ENCODE data around the gene ARL5C. TPM values are rescaled to one million over a fixed set of nuclear protein-coding genes. Genes with fewer than 3 reads are reported as not detected.
A peak's percentile ranks its signal among the peaks of the same experiment; 100 is the strongest.

Gene ARL5C
- total and polyA plus RNA-seq, 2 donors, result 0.37 TPM; not detected in 1

DNA sequence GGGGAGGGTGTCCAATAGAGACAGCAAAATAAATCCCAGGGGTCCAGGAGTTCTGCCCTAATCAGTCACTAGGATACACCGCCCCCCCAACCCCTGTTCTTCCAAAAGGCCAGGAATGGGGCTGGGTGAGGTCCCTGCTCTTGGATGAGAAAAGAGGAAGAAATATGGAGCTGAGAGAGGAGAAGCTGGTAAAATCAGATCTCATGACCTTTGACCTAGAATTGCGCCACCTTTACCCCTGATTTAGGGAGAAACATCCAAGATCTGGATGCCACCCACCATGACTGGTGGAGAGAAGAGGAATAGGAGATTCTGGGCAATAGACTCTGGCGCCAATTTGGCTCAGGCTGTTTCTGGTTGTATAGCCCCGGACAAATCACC is 32.2 kb upstream of the ARL5C start:
- H3K4me1 ChIP-seq (ENCODE audit: insufficient read depth), result no peaks in the 10 kb centered on the region
- H3K4me3 ChIP-seq (ENCODE audit: low read depth, low read length), result no peak overlapping the region
- no peak for DNase-seq (ENCODE audit: extremely low spot score)

DNA sequence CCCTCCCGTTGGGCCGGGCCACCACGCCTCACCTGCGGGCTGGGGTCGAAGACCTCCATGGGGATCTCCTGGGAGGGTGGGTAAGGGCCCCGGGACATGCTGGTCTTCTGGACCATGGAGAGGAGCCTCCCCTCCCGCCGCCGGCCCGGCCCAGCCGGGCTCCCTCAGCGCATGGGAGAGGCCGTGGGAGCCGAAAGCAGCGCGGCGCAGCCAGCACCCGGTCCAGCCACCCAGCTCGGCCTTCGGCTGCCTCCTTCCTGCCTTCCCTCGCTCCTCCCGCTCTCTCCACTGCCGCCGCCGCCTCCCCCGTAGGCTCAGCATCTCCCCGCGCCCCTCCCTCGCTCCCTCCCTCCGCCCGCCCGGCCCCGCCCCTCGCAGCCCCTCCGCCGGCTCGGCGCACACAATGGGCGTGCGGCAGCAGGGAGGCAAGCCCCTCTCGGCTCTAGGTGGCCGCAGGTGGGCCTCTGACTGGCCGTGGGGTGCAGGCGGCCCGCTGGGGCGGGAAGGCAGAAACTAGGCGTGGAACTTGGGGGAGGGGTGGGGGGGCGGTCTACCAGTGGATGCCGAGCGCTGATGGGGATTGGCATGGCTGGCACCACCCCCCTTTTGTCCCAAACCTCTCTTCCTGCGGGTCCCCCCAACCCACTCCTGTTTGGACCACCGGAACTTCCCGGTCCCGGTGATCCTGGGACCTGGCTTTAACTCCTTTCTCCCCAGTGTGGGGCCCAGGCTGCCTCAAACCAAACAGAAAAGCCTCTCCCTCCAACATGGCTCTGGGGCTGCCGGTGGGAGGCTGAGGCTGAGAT is 31.6 kb upstream of the ARL5C start, which contains the start of gene CACNB1:
CACNB1 (minus strand) TSS at position 290 of the 806 bp plus-strand sequence; CDS start at position 116, 174 bp downstream.
- Histone ChIP-seq H3K36me3 (ENCODE audit: insufficient read depth) (peaks cover 5% of the 10 kb centered on the region), H3K4me3 (ENCODE audit: low read depth, low read length) (peak within 1 kb of the TSS; percentile 84), H3K27ac (ENCODE audit: low read depth) (peak within 1 kb of the TSS; percentile 33), H3K4me1 (ENCODE audit: insufficient read depth) (no peaks in the 10 kb centered on the region)
- WGBS, result under 1% methylated on average over 54 of the region's 55 CpGs
- DNase-seq (ENCODE audit: extremely low spot score), result no peak

More for the DNA sequence above, 32.2 kb upstream of the ARL5C start:
- peaks cover 5% of the 10 kb centered on the region for H3K36me3 ChIP-seq (ENCODE audit: insufficient read depth)
- whole genome bisulfite sequencing, result 68% methylated on average over 4 of the region's 4 CpGs
- no peak overlapping the region for H3K27ac ChIP-seq (ENCODE audit: low read depth)

DNA sequence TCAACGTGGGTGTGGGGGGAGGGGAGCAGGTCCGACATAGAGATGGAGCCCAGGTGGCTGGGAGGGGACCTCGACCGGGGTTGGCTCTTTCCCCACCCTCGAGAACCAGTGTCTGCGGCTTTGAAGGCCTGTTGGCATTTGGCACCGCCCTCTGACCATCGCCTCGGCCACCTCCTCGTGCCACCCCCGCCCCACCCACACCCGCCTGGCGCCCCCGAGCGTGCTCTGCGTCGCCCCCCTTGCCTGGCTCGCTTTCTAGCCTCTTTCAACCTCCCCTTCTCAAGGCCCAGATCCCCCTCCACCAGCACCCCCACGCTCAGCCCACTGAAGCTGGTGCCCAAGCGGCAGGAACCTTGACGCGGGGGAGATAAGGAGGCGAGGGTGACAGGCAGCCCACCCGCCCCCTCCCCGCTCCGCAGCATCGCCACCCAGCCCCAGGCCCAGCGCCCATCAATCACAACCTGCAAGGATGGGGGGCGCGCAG is 30.9 kb upstream of the ARL5C start:
- 1% methylated on average over 30 of the region's 30 CpGs for WGBS
- DNase-seq (ENCODE audit: extremely low spot score), result no peak
- H3K4me3 ChIP-seq (ENCODE audit: low read depth, low read length), result peak overlapping the region; percentile 84
- peak overlapping the region; percentile 33 for H3K27ac ChIP-seq (ENCODE audit: low read depth)
- H3K36me3 ChIP-seq (ENCODE audit: insufficient read depth), result no peaks in the 10 kb centered on the region
- H3K4me1 ChIP-seq (ENCODE audit: insufficient read depth), result no peaks in the 10 kb centered on the region

DNA sequence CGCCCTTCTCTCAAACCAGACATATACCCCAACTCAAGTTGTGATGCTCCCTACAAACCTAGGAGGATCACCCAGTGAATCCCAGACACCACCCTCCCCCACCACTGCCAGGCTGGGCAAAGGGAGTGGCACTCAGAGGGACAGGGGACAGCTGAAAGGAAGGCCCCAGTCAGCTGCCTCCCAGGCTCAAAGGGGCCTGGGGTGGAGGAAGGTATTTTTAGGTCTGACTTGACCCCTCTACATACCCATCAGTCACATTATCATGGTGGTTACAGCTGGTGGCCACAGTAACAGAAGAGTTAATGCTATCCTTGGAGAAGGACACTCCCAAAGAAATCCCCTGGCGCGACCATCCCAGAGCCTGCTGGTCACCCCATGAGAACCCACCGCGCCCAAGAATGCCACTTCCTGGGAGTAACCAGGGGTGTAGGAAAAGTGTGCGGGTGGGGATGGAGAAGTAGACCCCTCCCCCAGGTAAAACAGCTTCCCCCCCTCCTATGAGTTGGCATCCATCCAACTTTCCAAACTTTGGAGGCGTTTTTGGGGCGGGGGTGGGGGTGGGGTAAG is 30.4 kb upstream of the ARL5C start:
- Histone ChIP-seq H3K27ac (ENCODE audit: low read depth) (no peak overlapping the region), H3K4me1 (ENCODE audit: insufficient read depth) (no peaks in the 10 kb centered on the region), H3K36me3 (ENCODE audit: insufficient read depth) (peaks cover 4% of the 10 kb centered on the region), H3K4me3 (ENCODE audit: low read depth, low read length) (peak overlapping the region; percentile 84)
- 24% methylated on average over 8 of the region's 8 CpGs for WGBS
- no peak for DNase-seq (ENCODE audit: extremely low spot score)

DNA sequence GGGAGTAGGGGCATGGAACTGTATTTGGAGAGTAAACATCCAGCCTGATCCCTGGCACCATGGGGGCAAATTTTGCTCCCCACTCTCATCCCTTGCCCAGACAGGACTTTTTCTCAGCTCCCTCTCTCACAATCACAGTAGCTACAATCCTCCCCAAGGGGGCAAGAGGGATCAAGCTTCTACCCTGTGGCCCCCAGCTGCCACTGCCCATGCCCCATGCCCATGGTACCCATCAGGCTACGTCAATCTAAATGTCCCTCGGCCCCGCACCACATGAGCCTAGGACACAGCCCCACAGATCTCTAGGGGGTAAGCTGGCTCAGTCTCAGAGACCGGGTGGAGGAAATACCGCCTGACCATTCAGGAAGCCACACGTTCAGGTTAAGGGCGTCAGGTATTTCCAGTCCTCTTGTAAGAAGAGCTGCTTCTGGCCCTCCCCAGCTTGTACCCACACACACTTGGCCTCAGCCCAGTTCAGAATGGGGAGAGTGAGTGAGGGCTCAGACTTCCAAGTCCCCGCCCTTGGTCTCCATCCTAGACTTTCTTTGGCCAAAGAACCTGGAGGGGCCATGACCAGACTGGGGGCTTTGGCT is 29.7 kb upstream of the ARL5C start:
- 76% methylated on average over 8 of the region's 8 CpGs for WGBS
- Histone ChIP-seq H3K4me1 (ENCODE audit: insufficient read depth) (no peaks in the 10 kb centered on the region), H3K36me3 (ENCODE audit: insufficient read depth) (peaks cover 5% of the 10 kb centered on the region), H3K27ac (ENCODE audit: low read depth) (peak overlapping the region; percentile 51), H3K4me3 (ENCODE audit: low read depth, low read length) (no peak overlapping the region)
- DNase-seq (ENCODE audit: extremely low spot score), result no peak

DNA sequence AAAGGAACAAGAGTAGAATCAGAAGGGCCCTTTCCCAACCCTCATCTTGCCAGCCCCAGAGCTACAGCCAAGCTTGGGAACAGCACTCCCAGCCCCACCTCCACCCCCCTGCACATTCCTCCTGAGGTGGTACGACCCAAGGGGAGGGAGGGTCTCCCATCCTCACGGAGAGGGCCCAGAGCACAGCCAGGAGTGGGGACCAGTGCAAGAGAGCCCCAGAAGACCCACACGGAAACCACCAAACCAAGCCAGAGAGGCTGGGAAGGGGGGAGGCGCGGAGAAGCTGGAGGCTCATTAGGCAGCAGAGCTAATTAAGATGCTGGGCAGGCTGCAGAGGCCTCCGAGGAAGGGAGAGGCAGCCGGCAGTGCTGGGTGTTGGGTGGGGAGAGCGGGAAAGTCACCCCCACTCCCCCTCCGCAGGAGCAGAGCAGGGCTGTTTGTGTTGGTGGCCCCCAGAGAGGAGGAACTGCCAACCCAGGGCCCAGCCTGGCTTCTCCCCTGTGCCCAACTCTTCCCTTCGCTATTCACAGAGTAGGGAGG is 29.1 kb upstream of the ARL5C start:
- H3K36me3 ChIP-seq (ENCODE audit: insufficient read depth), result peaks cover 5% of the 10 kb centered on the region
- DNase-seq (ENCODE audit: extremely low spot score), result no peak
- no peaks in the 10 kb centered on the region for H3K4me1 ChIP-seq (ENCODE audit: insufficient read depth)
- H3K27ac ChIP-seq (ENCODE audit: low read depth), result no peak overlapping the region
- 65% methylated on average over 10 of the region's 10 CpGs for WGBS
- H3K4me3 ChIP-seq (ENCODE audit: low read depth, low read length), result no peak overlapping the region

DNA sequence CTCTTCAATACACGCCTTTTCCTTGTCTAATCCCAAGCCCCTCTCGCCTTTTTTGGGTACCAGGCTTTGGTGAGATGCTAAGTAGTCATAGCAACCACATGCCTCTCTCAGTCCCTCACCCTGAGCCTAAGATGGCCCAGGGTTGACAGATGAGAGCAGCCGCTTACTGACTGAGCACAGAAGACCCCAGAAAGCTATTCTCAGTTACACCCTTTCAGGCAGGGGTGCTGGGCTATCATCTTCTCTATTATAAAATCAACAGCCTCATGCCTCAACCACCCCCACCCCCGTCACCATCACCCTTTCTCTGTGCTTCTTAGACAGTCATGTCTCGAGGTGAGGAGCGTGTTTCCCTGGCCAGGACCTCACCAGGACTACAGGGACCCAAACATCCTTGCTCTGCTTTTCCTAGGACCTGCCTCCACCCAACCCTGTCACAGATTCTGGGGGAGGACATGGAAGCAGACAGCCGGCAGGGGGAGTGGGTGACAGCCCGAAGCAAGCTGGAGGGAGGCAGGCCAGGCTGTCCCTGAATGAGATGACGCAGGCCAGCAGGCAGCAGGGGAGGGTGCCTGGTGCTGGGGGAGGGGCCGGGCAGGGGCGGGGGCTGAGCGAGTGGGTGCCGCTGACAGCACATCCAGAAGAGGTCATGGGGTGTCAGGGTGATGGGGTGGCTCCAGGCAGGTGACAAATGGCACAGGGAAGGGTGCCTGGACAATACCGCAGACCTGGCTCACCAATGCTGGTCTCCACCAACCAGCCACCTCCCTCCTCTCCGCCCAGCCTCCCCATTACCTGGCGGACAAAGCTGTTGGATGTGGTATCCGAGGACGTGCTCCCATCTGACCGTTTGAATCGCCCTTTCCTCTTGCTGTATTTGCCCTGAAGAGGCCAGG is 28.4 kb upstream of the ARL5C start:
- WGBS, result 51% methylated on average over 20 of the region's 20 CpGs
- peaks cover 5% of the 10 kb centered on the region for H3K36me3 ChIP-seq (ENCODE audit: insufficient read depth)
- no peak overlapping the region for H3K27ac ChIP-seq (ENCODE audit: low read depth)
- DNase-seq (ENCODE audit: extremely low spot score), result no peak
- H3K4me1 ChIP-seq (ENCODE audit: insufficient read depth), result no peaks in the 10 kb centered on the region
- H3K4me3 ChIP-seq (ENCODE audit: low read depth, low read length), result no peak overlapping the region

DNA sequence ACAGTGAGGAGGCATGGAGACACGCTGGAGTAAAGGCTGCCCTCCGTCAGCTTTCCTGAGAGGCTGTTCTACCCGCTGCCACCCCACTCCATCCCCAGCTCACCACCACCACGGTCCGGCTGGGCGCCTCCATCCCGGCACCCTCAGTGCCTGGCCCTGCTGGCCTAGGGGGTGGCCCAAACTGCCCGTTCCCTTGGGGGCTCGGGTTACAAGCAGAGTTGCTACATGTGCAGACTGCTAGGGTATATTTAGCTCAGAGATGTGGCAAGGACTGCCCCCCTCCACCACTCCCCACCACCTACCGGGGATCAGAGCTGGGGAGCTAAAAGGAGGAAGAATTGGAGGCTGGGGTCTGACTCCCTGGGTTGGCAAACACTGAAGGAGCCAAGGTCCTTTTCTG is 27.4 kb upstream of the ARL5C start:
- Histone ChIP-seq H3K4me1 (ENCODE audit: insufficient read depth) (no peaks in the 10 kb centered on the region), H3K4me3 (ENCODE audit: low read depth, low read length) (no peak overlapping the region), H3K36me3 (ENCODE audit: insufficient read depth) (peaks cover 5% of the 10 kb centered on the region), H3K27ac (ENCODE audit: low read depth) (no peak overlapping the region)
- WGBS, result 81% methylated on average over 10 of the region's 10 CpGs
- no peak for DNase-seq (ENCODE audit: extremely low spot score)

DNA sequence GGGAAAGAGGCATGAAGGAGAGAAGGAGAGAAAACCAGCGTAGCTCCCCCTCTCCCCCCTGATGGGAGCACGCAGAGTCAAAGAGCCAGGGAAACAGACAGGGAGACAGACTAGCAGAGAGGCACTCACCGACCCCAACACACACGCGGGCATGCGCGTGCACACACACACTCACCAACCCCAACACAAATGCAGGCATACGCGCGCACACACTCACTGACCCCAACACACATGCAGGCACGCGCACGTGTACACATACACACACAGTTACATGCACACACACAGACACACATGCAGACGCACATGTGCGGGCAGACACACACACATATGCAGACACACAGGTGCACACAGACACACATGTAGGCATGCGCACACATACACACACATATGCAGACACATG is 26.9 kb upstream of the ARL5C start:
- H3K4me1 ChIP-seq (ENCODE audit: insufficient read depth), result no peaks in the 10 kb centered on the region
- H3K27ac ChIP-seq (ENCODE audit: low read depth), result no peak overlapping the region
- H3K36me3 ChIP-seq (ENCODE audit: insufficient read depth), result peaks cover 5% of the 10 kb centered on the region
- H3K4me3 ChIP-seq (ENCODE audit: low read depth, low read length), result no peak overlapping the region
- DNase-seq (ENCODE audit: extremely low spot score), result no peak
- 95% methylated on average over 16 of the region's 16 CpGs for WGBS

DNA sequence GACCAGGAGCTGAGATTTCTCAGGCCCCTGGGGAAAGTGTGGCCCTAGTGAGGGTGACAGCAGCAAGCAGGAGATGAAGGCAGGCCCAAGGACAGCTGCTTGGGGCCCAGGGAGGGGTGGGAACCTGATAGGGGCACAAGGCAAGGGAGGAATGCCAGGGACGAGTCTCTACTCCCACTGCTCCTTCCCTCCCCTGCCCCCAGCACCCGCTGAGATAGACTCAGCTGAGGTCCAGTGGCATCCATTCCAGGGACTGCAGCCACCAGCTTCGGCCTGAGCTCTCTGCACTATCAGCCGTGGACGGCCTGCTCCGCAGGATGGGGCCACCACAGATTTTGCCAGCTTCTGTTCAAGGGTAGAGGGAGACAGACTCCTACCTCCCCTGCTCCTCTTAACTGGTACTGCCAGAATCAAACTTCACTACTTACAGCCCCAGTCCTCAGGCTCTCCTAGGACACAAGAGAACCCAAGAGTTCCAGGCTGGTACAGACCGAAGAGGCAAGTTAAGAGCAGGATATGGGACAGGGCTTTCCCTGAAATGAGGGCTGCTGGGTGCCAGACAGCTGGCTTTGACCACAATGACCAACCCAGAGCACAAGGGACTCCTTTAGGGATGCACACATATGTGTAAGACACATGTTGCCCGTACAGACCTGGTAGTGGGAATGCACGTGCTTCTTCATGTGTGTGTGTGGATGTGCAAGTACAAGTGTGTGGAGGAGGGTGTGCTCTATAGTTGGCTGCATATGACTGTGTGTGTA is 26.0 kb upstream of the ARL5C start:
- DNase-seq (ENCODE audit: extremely low spot score), result no peak
- 90% methylated on average over 9 of the region's 9 CpGs for WGBS
- no peak overlapping the region for H3K4me3 ChIP-seq (ENCODE audit: low read depth, low read length)
- peaks cover 5% of the 10 kb centered on the region for H3K36me3 ChIP-seq (ENCODE audit: insufficient read depth)
- H3K27ac ChIP-seq (ENCODE audit: low read depth), result no peak overlapping the region
- H3K4me1 ChIP-seq (ENCODE audit: insufficient read depth), result no peaks in the 10 kb centered on the region

DNA sequence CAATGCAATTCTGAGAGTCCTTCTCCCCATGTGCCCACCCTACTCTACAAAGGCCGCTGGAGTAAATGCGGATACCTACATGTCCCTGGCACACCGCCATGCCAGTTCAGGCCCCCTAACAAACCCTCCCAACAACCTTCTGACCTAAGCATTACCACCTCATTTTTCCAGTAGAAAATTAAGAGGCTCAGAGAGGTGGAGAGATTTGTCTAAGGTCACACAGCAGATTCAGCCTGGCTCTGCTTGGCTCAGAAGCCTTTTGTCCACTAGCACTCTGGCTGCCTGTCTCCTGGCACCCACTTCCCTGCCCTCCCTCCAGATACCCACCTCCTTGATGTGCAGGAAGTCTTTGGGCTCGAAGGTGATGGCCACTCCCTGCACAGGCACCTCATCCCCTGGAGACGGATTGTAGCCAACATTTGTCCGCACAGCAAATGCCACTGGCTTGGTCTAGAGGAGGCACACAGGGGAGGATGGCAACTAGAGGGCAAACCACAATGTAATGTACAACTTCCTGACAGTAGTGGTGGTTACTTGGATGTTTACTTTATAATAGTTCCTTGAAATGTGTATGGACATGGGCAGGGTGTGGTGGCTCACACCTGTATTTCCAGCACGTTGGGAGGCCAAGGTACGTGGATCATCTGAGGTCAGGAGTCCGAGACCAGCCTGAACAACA is 21.3 kb upstream of the ARL5C start:
- Histone ChIP-seq H3K27ac (ENCODE audit: low read depth) (no peak overlapping the region), H3K36me3 (ENCODE audit: insufficient read depth) (peaks cover 5% of the 10 kb centered on the region), H3K4me1 (ENCODE audit: insufficient read depth) (no peaks in the 10 kb centered on the region), H3K4me3 (ENCODE audit: low read depth, low read length) (no peak overlapping the region)
- DNase-seq (ENCODE audit: extremely low spot score), result no peak
- 94% methylated on average over 9 of the region's 9 CpGs for WGBS

DNA sequence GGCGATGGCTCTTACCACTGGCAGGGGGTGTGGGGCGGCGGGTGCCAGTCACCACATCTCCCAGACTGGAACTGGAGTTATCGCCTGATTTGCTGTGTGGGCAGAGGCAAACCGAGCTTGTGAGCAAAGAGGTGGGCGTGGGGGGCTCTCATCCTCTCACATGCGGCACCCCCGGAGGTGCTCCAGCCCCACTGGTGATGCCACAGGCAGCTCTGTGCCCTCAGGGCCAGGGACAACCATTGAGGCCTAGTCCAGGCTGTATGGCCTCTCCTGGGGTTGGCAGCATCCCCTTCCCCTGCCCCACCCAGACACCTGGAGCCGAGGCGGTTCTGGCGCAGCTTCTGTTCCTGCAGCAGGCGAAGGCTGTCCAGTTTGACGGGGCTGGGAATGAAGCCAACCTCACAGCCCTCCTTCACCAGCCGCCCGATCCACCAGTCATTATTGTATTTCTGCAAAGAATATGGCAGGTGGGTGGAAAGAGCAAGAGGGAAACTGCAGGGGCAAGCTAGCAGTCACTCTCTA is 20.6 kb upstream of the ARL5C start:
- WGBS, result 81% methylated on average over 15 of the region's 15 CpGs
- Histone ChIP-seq H3K36me3 (ENCODE audit: insufficient read depth) (peaks cover 2% of the 10 kb centered on the region), H3K4me1 (ENCODE audit: insufficient read depth) (no peaks in the 10 kb centered on the region), H3K27ac (ENCODE audit: low read depth) (no peak overlapping the region), H3K4me3 (ENCODE audit: low read depth, low read length) (no peak overlapping the region)
- DNase-seq (ENCODE audit: extremely low spot score), result no peak

All from urinary bladder (tissue), 4 donors.